Measurements from ENCODE around the gene LKAAEAR1. TPM values are rescaled to one million over a fixed set of nuclear protein-coding genes. Genes with fewer than 3 reads are reported as not detected.

LKAAEAR1 gene
- total RNA-seq, 1 donor from 2014 or later, result not detected

DNA sequence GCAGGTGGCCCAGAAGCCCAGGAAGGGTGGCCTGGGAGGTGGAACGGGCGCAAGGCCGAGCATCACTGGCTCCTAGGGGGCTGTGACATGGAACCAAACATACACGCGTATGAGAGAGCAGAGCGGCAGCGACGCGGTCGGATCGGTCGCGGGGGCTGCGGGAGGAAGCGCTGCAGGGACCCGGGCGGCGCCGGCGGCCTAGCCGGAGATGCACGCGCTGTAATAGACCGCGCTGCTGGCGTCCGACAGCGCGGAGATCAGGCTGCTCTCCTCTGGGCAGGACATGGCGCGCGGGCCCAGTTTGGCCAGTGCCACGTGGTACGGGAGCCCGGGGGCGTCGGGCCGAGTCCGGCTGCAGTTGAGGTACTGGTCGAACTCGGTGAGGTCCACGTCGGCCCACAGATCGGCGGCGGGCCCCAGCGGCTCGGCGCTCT lies 36.2 kb downstream of the LKAAEAR1 start:
- H3K4me3 Mint-ChIP-seq (ENCODE audit: unreplicated experiment), result peak overlapping the region; percentile 92
- H3K4me1 Mint-ChIP-seq (ENCODE audit: unreplicated experiment), result peaks cover 49% of the 10 kb centered on the region
- no peak overlapping the region for H3K27ac Mint-ChIP-seq (ENCODE audit: unreplicated experiment)
- no peak for DNase-seq (ENCODE audit: low spot score)
- no peaks in the 10 kb centered on the region for H3K9me3 Mint-ChIP-seq (ENCODE audit: unreplicated experiment)
- H3K36me3 Mint-ChIP-seq (ENCODE audit: low read depth, unreplicated experiment), result peaks cover 21% of the 10 kb centered on the region
- peaks cover 15% of the 10 kb centered on the region for H3K27me3 Mint-ChIP-seq (ENCODE audit: unreplicated experiment)
- TF ChIP-seq, protein P1, sequence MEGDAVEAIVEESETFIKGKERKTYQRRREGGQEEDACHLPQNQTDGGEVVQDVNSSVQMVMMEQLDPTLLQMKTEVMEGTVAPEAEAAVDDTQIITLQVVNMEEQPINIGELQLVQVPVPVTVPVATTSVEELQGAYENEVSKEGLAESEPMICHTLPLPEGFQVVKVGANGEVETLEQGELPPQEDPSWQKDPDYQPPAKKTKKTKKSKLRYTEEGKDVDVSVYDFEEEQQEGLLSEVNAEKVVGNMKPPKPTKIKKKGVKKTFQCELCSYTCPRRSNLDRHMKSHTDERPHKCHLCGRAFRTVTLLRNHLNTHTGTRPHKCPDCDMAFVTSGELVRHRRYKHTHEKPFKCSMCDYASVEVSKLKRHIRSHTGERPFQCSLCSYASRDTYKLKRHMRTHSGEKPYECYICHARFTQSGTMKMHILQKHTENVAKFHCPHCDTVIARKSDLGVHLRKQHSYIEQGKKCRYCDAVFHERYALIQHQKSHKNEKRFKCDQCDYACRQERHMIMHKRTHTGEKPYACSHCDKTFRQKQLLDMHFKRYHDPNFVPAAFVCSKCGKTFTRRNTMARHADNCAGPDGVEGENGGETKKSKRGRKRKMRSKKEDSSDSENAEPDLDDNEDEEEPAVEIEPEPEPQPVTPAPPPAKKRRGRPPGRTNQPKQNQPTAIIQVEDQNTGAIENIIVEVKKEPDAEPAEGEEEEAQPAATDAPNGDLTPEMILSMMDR (IDR thresholded peaks at IDR 0.05; ENCODE audit: unreplicated experiment), result no peak

DNA sequence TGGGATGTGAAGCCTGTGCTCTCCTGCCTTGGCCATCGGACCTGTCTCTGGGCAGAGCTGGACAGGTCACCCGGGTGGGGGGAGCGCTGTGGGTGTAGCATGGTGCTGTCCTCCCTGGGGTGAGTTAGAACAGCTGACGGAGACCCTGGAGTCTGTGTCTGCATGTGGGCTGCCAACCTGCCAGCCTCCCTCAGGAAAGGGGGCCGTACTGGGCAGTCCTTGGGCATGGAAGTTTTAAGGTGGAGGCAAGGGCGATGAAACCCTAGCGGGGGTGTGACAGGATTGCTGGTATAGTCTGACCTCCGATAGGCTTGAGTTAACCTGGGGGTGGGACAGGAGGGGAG lies 37.2 kb downstream of the LKAAEAR1 start:
- no peak for DNase-seq (ENCODE audit: low spot score)
- H3K27me3 Mint-ChIP-seq (ENCODE audit: unreplicated experiment), result peaks cover 15% of the 10 kb centered on the region
- TF ChIP-seq, protein P1 (IDR thresholded peaks at IDR 0.05; ENCODE audit: unreplicated experiment), result no peak
- H3K36me3 Mint-ChIP-seq (ENCODE audit: low read depth, unreplicated experiment), result peaks cover 21% of the 10 kb centered on the region
- H3K4me3 Mint-ChIP-seq (ENCODE audit: unreplicated experiment), result peak overlapping the region; percentile 92
- peaks cover 44% of the 10 kb centered on the region for H3K4me1 Mint-ChIP-seq (ENCODE audit: unreplicated experiment)
- no peaks in the 10 kb centered on the region for H3K9me3 Mint-ChIP-seq (ENCODE audit: unreplicated experiment)
- no peak overlapping the region for H3K27ac Mint-ChIP-seq (ENCODE audit: unreplicated experiment)

DNA sequence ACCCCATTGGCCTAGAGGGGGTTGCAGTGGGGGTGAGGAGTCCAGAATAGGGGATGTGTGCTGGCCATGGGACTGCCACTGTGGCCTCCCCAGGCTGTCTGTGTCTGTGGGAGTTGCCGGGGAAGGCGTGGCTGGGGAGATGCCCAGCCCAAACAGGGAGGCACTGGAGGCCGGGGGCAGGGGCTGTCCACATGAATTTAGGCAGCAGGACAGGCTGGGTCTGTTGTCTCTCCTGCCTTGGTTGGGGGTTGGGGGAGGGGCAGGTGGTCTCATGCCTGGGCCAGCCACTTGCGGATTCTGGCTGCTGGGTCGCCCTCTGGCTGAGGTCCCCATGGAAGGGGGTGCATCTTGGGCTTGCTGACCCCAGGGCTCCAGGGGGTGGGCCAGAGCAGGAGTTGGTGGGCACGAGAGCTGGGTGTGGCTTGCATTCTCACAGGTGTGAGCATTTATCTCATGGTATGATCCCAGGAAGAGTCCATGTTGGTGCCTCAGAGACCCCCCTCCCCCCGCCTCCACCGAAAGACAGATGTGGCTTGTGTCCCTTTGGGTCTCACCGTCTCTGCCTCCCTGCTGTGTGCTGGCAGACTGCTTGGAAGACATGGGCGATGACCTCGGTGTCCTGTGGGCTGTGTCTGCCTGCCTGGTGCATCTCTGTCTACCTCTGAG lies 38.7 kb downstream of the LKAAEAR1 start:
- Mint-ChIP-seq H3K4me1 (ENCODE audit: unreplicated experiment) (peaks cover 46% of the 10 kb centered on the region), H3K27ac (ENCODE audit: unreplicated experiment) (peak overlapping the region; percentile 81), H3K27me3 (ENCODE audit: unreplicated experiment) (peaks cover 13% of the 10 kb centered on the region), H3K36me3 (ENCODE audit: low read depth, unreplicated experiment) (peaks cover 21% of the 10 kb centered on the region), H3K9me3 (ENCODE audit: unreplicated experiment) (no peaks in the 10 kb centered on the region), H3K4me3 (ENCODE audit: unreplicated experiment) (peak overlapping the region; percentile 92)
- DNase-seq (ENCODE audit: low spot score), result peak; percentile 40
- TF ChIP-seq, protein P1 (IDR thresholded peaks at IDR 0.05; ENCODE audit: unreplicated experiment), result no peak

DNA sequence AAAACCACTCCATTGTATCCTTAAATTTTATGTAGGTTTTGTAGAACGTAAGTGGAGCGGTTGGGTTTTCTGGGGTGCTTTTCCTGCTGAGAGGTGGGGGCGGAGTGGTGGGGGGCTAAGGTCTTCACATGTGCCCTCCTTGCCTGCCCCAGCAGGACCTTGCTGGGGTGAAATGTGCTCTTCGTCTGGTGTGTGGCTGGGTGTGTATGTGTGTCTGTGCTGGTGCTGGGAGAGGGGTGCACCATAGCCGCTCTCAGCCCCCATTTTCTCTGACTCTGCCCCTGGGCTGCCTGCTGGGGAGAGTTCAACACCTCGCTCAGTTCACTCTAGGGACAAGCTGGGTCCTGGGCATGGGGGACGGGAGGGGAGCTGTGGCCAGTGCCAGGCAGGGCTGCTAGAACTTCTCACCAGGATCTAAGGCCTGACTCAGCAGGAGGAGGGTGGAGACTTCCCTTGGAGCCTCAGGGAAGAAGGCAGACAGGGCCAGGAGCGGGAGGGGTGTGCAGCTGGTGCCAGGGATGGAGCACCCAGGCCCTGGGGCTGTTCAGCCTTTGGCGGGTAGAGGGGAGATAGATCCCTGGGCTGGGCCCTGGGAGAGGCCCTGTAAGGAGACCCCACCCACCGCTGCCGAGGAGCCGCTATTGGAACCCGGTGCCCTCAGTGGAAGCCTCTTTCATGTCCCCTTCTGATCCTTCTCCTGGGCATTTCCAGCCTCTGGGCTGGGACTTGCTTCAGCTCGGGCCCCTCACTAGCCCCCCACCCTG lies 39.5 kb downstream of the LKAAEAR1 start:
- DNase-seq (ENCODE audit: low spot score), result peak; percentile 35
- H3K4me3 Mint-ChIP-seq (ENCODE audit: unreplicated experiment), result no peak overlapping the region
- no peaks in the 10 kb centered on the region for H3K9me3 Mint-ChIP-seq (ENCODE audit: unreplicated experiment)
- H3K27ac Mint-ChIP-seq (ENCODE audit: unreplicated experiment), result peak overlapping the region; percentile 70
- peaks cover 17% of the 10 kb centered on the region for H3K27me3 Mint-ChIP-seq (ENCODE audit: unreplicated experiment)
- TF ChIP-seq, protein P1 (IDR thresholded peaks at IDR 0.05; ENCODE audit: unreplicated experiment), result no peak
- H3K36me3 Mint-ChIP-seq (ENCODE audit: low read depth, unreplicated experiment), result peaks cover 21% of the 10 kb centered on the region
- H3K4me1 Mint-ChIP-seq (ENCODE audit: unreplicated experiment), result peaks cover 53% of the 10 kb centered on the region

DNA sequence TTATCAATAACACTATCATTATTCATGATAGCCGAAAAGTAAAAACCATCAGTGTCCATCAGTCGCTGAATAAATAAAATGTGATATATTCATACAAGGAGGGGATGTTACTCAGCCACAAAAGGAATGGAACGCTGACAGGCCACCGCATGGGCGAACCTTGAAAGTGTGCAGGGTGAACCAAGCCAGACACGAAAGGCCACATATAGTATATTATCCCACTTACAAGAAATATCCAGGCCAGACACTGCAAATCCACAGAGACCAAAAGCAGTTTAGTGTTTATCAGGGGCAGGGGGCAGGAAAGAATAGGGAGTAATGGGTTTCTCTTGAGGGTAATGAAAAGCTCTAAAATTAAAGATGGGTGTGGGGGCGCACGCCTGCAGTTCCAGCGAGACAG lies 40.4 kb downstream of the LKAAEAR1 start:
- no peaks in the 10 kb centered on the region for H3K9me3 Mint-ChIP-seq (ENCODE audit: unreplicated experiment)
- TF ChIP-seq, protein P1 (IDR thresholded peaks at IDR 0.05; ENCODE audit: unreplicated experiment), result no peak
- H3K4me3 Mint-ChIP-seq (ENCODE audit: unreplicated experiment), result peak overlapping the region; percentile 42
- peaks cover 21% of the 10 kb centered on the region for H3K36me3 Mint-ChIP-seq (ENCODE audit: low read depth, unreplicated experiment)
- peaks cover 17% of the 10 kb centered on the region for H3K27me3 Mint-ChIP-seq (ENCODE audit: unreplicated experiment)
- H3K27ac Mint-ChIP-seq (ENCODE audit: unreplicated experiment), result peak overlapping the region; percentile 84
- peaks cover 57% of the 10 kb centered on the region for H3K4me1 Mint-ChIP-seq (ENCODE audit: unreplicated experiment)
- no peak for DNase-seq (ENCODE audit: low spot score)
